Mucosa of rectum (tissue), 2 donors: Measurements from ENCODE around the gene NUSAP1.

Experiments
- H3K27ac ChIP-seq, 2 donors: one replicate each; pipeline ENCODE4 v1.7.0; 2013; ENCODE audit warnings: inconsistent platforms in 2 of 2, low read depth in 2 of 2, low read length in 2 of 2
- H3K27me3 ChIP-seq, 2 donors: one replicate each; pipeline ENCODE4 v1.7.0; 2013; ENCODE audit warnings: low read length in 2 of 2; ENCODE audit not compliant: control insufficient read depth in 2 of 2, insufficient read depth in 2 of 2
- H3K36me3 ChIP-seq, 2 donors: one replicate each; pipeline ENCODE4 v1.7.0; 2013; ENCODE audit warnings: low read length in 2 of 2; ENCODE audit not compliant: control insufficient read depth in 2 of 2, insufficient read depth in 2 of 2
- H3K4me1 ChIP-seq, 2 donors: one replicate each; pipeline ENCODE4 v1.7.0; 2013; ENCODE audit warnings: low read length in 2 of 2, mild to moderate bottlenecking in 1 of 2; ENCODE audit not compliant: control insufficient read depth in 2 of 2, insufficient read depth in 2 of 2
- H3K4me3 ChIP-seq, 2 donors: one replicate each; pipeline ENCODE4 v1.7.0; 2013; ENCODE audit warnings: low read length in 2 of 2
- H3K9ac ChIP-seq, 2 donors: one replicate each; pipeline ENCODE4 v1.7.0; 2013; ENCODE audit warnings: low read length in 2 of 2, low read depth in 1 of 2, mild to moderate bottlenecking in 1 of 2
- H3K9me3 ChIP-seq, 2 donors: one replicate each; pipeline ENCODE4 v1.7.0; 2013; ENCODE audit warnings: low read length in 2 of 2; ENCODE audit not compliant: control insufficient read depth in 2 of 2
- donor health status: healthy.
- donor health status: Normal muscosa, but diverticular disease.

The NUSAP1 gene

DNA sequence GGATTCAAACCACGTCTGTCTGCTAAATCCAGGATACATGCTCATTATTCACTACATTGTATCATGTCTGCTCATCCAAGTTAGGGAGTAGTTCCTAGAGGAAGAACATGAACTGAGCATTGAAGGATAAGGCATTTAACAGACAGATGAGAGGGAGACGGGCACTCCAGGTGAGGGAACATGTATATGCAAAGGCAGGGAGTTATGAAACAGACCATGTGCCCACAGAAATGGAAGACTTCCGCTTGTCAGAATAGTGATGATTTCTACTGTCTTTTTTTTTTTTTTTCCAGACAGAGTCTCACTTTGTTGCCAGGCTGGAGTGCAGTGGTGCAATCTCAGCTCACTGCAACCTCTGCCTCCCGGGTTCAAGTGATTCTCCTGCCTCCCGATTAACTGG, 74.7 kb downstream of the NUSAP1 start:
- peaks cover 0 to 3% of the 10 kb centered on the region in 2 donors for H3K4me1 ChIP-seq
- H3K36me3 ChIP-seq = no peaks in the 10 kb centered on the region
- no peak overlapping the region for H3K27ac ChIP-seq
- H3K9ac ChIP-seq = no peak overlapping the region
- no peaks in the 10 kb centered on the region for H3K27me3 ChIP-seq
- H3K9me3 ChIP-seq = no peaks in the 10 kb centered on the region
- no peak overlapping the region for H3K4me3 ChIP-seq

DNA sequence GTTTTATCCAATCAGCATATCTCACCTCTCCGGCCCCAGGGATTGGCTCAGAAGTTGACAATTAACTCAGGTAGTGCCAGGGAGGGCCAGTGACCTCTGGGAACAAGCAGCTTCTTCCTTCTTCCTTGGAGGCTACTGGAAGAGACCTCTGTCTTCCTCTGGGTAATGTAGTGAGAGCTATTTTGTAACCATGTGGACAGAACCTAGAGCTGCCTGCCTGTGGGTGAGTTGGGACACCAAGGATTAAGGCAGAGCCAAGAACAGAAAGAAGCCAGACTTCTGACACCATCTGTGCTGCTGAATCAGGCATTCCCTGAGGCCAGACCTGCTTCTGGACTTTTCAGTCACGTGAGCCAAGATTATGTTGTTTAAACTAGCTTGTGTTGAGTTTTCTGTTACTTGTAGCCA, 75.6 kb downstream of the NUSAP1 start:
- H3K9me3 ChIP-seq = no peaks in the 10 kb centered on the region
- H3K9ac ChIP-seq = no peak overlapping the region
- no peaks in the 10 kb centered on the region for H3K27me3 ChIP-seq
- no peaks in the 10 kb centered on the region for H3K4me1 ChIP-seq
- H3K27ac ChIP-seq = no peak overlapping the region
- no peaks in the 10 kb centered on the region for H3K36me3 ChIP-seq
- H3K4me3 ChIP-seq = no peak overlapping the region

DNA sequence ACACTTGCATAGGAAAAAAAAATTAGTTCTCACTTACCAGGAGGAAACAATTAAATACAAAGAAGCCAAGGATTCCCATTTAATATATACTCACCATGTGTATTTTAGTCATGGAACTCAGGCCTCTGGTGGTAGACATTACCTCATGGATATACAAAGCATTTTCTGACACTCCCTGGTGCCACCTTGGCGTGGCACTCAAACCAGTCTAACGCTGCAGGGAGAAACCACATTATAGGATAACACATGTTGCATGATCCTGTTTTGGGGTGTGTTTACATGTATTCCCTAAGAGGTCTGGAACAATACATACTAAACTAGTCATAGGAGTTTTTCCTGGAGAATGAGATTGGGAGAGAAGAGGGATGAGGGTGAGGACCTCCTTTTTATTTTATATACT, 78.3 kb downstream of the NUSAP1 start:
- Histone ChIP-seq H3K4me1 (no peaks in the 10 kb centered on the region), H3K4me3 (no peak overlapping the region), H3K27ac (no peak overlapping the region), H3K9me3 (no peaks in the 10 kb centered on the region), H3K36me3 (no peaks in the 10 kb centered on the region), H3K27me3 (no peaks in the 10 kb centered on the region), H3K9ac (no peak overlapping the region)

DNA sequence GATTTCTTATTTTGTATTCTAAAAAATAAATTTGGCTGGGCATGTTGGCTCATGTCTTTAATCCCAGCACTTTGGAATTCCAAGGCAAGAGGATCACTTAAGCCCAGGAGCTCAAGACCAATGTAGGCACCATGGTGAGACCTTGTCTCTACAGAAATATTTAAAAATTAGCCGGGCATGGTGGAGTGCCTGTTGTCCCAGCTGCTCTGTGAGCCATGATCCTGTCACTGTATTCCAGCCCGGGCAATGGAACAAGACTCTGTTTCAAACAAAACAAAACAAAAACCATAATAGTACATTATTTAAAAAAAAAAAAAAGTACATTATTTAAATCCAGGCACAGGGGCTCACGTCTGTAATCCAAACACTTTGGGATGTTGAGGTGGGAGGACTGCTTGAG, 78.8 kb downstream of the NUSAP1 start:
- no peaks in the 10 kb centered on the region for H3K27me3 ChIP-seq
- no peaks in the 10 kb centered on the region for H3K9me3 ChIP-seq

DNA sequence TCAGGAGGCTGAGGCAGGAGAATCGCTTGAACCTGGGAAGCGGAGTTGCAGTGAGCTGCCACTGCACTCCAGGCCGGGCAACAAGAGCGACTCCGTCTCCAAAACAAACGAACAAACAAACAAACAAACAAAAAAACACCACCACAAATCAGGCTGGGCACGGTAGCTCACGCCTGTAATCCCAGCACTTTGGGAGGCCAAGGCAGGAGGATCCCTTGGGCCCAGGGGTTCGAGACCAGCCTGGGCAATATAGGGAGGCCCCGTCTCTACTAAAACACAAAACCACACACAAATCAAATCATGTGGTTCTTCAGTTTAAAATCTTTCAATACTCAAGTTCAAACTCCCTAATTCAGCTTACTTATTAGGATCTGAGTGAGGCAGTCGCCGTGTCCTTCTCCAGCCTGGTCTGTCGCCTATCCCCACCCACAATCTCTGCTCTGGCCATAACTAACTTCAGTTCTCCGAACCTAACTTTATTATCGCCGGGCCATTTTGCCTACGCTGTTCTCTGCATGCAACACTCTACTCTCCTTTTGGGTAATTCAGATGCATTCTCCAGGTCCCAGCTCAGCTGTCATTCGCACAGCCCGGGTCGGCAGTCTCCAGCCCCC, 83.6 kb downstream of the NUSAP1 start:
- no peaks in the 10 kb centered on the region for H3K9me3 ChIP-seq
- H3K4me1 ChIP-seq = peaks cover 7 to 9% of the 10 kb centered on the region in 2 donors
- H3K9ac ChIP-seq = peak overlapping the region; percentile 84 to 86
- peak overlapping the region; percentile 79 to 87 for H3K27ac ChIP-seq
- no peaks in the 10 kb centered on the region for H3K27me3 ChIP-seq
- H3K36me3 ChIP-seq = no peaks in the 10 kb centered on the region
- H3K4me3 ChIP-seq = peak overlapping the region; percentile 79 to 93

More for the DNA sequence above, 78.8 kb downstream of the NUSAP1 start:
- Histone ChIP-seq H3K27ac (no peak overlapping the region), H3K9ac (no peak overlapping the region), H3K4me1 (no peaks in the 10 kb centered on the region), H3K36me3 (no peaks in the 10 kb centered on the region), H3K4me3 (no peak overlapping the region)

DNA sequence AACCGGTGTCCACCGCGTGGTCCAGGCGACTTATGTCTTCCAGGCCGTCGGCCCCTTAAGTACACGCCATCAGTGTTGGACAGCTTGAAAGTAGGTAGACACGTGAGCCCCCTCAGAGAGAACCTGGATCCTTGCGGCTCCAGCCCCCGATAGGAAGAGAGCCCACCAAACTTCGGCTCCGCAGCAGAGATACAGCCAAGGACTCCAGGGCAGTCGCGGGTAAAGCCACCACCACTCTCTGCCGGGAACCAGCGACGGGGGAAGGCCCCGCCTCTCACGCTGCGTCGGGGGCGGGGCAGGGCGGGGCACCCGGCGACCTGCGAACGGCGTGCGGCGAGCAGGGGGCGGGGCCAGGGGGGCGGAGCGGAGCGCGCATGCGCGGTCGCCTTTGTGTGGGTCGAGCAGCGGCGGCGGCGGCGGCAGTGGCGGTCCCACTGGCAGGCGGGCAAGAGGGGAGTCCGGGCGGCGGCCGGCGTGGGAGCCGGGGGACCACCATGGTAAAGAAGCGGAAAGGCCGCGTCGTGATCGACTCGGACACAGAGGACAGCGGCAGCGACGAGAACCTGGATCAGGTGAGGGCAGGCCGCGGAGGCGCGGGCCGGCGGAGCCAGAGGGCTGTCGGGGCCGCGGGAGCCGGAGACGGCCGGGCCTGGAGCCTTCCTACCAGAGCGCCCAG, 84.2 kb downstream of the NUSAP1 start, which contains the start of gene RTF1:
TSS of gene RTF1 (plus strand) at position 354 of the 676 bp plus-strand sequence. CDS start at position 375, 21 bp downstream.
- peak within 1 kb of the TSS; percentile 79 to 87 for H3K27ac ChIP-seq
- H3K27me3 ChIP-seq = no peaks in the 10 kb centered on the region
- peak within 1 kb of the TSS; percentile 86 to 93 for H3K9ac ChIP-seq
- H3K4me1 ChIP-seq = peaks cover 7 to 9% of the 10 kb centered on the region in 2 donors
- no peaks in the 10 kb centered on the region for H3K36me3 ChIP-seq
- peak within 1 kb of the TSS; percentile 79 to 93 for H3K4me3 ChIP-seq
- H3K9me3 ChIP-seq = no peaks in the 10 kb centered on the region

DNA sequence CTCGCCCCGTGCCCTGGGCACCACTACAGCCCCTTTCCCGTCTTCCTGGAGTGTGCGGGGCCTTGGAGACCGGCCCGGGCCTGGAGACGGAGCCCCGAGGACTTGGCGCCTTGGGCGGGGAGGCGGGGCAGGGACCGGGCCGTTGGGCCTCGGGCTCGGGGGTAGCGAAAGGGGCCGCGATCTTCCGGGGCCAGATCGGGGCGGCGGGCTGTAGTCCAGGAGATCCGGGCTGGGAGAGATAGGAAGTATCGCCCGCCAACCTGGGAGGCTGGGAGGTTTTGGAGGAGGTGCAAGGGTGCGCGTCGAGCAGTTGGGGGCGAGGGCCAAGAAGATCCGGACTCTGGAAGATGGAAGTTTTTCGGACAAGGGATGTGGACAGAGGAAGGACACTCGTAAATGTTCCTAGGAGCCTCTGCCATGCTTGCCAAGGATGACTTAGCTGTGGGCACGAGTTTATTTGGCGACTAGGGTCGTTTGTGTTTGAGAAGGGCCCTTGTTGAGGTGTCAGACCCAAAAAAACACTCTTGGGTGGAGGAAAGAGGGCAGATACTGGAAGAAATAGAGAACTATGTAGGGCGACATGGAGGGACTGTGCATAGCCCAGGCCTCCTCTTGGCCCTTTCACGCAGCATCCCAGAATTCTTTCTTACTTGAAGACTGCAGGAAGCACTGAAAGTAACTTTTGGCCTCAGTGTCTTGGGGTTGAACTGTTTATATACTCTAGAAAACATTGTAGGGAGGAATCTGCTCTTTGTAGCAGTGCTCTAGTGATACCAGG, 84.9 kb downstream of the NUSAP1 start:
- no peaks in the 10 kb centered on the region for H3K9me3 ChIP-seq
- peak overlapping the region; percentile 79 to 89 for H3K4me3 ChIP-seq
- no peaks in the 10 kb centered on the region for H3K36me3 ChIP-seq
- peak overlapping the region; percentile 76 to 93 for H3K9ac ChIP-seq
- peak overlapping the region; percentile 61 to 87 for H3K27ac ChIP-seq
- no peaks in the 10 kb centered on the region for H3K27me3 ChIP-seq
- peaks cover 7 to 9% of the 10 kb centered on the region in 2 donors for H3K4me1 ChIP-seq

DNA sequence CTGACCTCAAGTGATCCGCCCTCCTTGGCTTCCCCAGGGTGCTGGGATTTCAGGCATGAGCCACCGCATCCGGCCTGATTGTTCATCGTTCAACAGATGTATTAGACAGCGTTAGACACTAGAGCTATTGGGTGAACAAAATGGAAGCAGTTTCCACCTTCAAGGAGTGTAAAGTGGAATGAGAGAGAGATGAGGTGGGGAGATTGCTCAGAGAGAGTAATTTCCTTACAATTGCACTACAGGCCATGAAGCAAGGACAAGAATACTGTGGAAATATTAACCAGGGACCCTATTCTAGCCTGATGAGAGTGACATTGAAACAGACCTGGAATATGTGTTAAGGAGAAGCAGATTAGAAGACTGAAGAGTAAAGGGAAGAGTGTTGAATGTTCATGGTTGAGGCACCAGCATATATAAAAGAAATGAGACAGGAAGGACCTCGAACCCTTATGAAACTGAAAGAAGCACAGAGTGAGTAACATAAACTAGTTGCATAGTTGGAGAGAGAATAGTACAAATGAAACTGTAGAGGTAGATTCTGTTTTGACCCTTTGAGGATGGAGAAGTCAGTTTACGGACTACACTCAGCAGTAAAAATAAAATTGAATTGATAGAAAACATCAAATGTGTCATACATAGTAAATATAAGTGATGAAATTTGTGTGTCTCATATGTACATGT, 91.4 kb downstream of the NUSAP1 start:
- H3K36me3 ChIP-seq = no peaks in the 10 kb centered on the region
- H3K27me3 ChIP-seq = no peaks in the 10 kb centered on the region
- no peaks in the 10 kb centered on the region for H3K9me3 ChIP-seq
- H3K4me1 ChIP-seq = no peaks in the 10 kb centered on the region
- no peak overlapping the region for H3K9ac ChIP-seq
- no peak overlapping the region for H3K27ac ChIP-seq
- no peak overlapping the region for H3K4me3 ChIP-seq

DNA sequence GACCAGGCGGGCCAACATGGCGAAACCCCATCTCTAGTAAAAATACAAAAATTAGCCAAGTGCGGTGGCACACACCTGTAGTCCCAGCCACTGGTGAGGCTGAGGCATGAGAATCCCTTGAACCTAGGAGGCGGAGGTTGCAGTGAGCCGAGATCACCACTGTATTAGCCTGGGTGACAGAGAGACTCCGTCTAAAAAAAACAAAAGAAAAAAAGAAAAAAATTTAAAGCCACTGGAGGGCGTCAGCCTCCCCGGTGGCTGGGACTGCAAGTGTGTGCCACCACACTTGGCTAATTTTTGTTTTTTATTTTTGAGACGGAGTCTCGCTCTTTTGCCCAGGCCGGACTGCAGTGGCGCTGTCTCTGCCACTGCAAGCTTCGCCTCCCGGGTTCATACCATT, 92.1 kb downstream of the NUSAP1 start:
- Histone ChIP-seq H3K9ac (no peak overlapping the region), H3K27me3 (no peaks in the 10 kb centered on the region), H3K4me3 (no peak overlapping the region)

More for the DNA sequence above, 92.1 kb downstream of the NUSAP1 start:
- no peaks in the 10 kb centered on the region for H3K36me3 ChIP-seq
- no peaks in the 10 kb centered on the region for H3K9me3 ChIP-seq
- no peak overlapping the region for H3K27ac ChIP-seq
- peaks cover 0 to 4% of the 10 kb centered on the region in 2 donors for H3K4me1 ChIP-seq
